Naive thymus-derived CD4-positive, alpha-beta T cell (primary cell): ENCODE results near the gene DACH1. TPM values are rescaled to one million over a fixed set of nuclear protein-coding genes. Genes with fewer than 3 reads are reported as not detected.

Source experiments
- ATAC-seq: fragments of 150-1000 bp; cut with Tn5 transposase; 2 replicates; pipeline ENCODE4 v1.10.0; 2021; ENCODE audit warnings: mild to moderate bottlenecking, moderate library complexity
- CTCF ChIA-PET: fragments of 350-600 bp; sonication (Branson Sonifier 250); formaldehyde crosslinking; loops from one replicate; lab custom pipeline; 2021; ENCODE audit warnings: antibody characterized with exemption; lab: Charles Lee
- POLR2A ChIA-PET: fragments of 350-600 bp; sonication (Branson Sonifier 250); formaldehyde crosslinking; loops from one replicate; lab custom pipeline; 2021; ENCODE audit warnings: antibody characterized with exemption, inconsistent platforms; lab: Charles Lee
- DNase-seq, 9 donors: peaks; one replicate each; pipeline versions ENCODE4 v3.0.0 to v3.0.0-alpha.2; 2020 to 2022; ENCODE audit warnings: mixed read lengths in 1 of 9
- H3K27ac ChIP-seq: one replicate; pipeline ENCODE4 v1.7.0; 2013; ENCODE audit warnings: mild to moderate bottlenecking, low read depth, low read length, moderate library complexity
- H3K27me3 ChIP-seq, 2 donors: one replicate each; pipeline ENCODE4 v1.7.0; 2013; ENCODE audit warnings: low read length in 2 of 2, mild to moderate bottlenecking in 2 of 2, moderate library complexity in 2 of 2; ENCODE audit not compliant: control insufficient read depth in 2 of 2, insufficient read depth in 2 of 2
- H3K36me3 ChIP-seq, 3 experiments: 1 replicate in 2 of 3; 2 replicates in 1 of 3; pipeline ENCODE4 v1.7.0; 2013; ENCODE audit warnings: low read length in 3 of 3, mild to moderate bottlenecking in 3 of 3, moderate library complexity in 1 of 3; ENCODE audit not compliant: insufficient read depth in 3 of 3, control insufficient read depth in 2 of 3
- H3K4me1 ChIP-seq, 2 donors: one replicate each; pipeline ENCODE4 v1.7.0; 2013; ENCODE audit warnings: low read length in 2 of 2, mild to moderate bottlenecking in 2 of 2, moderate library complexity in 1 of 2; ENCODE audit not compliant: control insufficient read depth in 2 of 2, insufficient read depth in 2 of 2
- H3K4me3 ChIP-seq: 2 replicates; pipeline ENCODE4 v1.7.0; 2013; ENCODE audit warnings: mild to moderate bottlenecking, low read length
- H3K9me3 ChIP-seq, 3 experiments: 1 replicate in 2 of 3; 2 replicates in 1 of 3; pipeline ENCODE4 v1.7.0; 2013; ENCODE audit warnings: low read length in 3 of 3; ENCODE audit not compliant: control insufficient read depth in 2 of 3
- H3K27ac Mint-ChIP-seq, 9 donors: one replicate each; pipeline ENCODE4 v1.8.0; 2020 to 2022; ENCODE audit warnings: mixed read lengths in 9 of 9, mild to moderate bottlenecking in 8 of 9, moderate library complexity in 5 of 9, inconsistent platforms in 2 of 9
- H3K27me3 Mint-ChIP-seq, 5 donors: one replicate each; pipeline ENCODE4 v1.8.0; 2021 to 2022; ENCODE audit warnings: mixed read lengths in 5 of 5, mild to moderate bottlenecking in 1 of 5
- H3K36me3 Mint-ChIP-seq, 5 donors: one replicate each; pipeline ENCODE4 v1.8.0; 2020 to 2022; ENCODE audit warnings: mixed read lengths in 5 of 5, mild to moderate bottlenecking in 3 of 5, inconsistent platforms in 1 of 5
- H3K4me1 Mint-ChIP-seq, 7 donors: one replicate each; pipeline ENCODE4 v1.8.0; 2020 to 2022; ENCODE audit warnings: mixed read lengths in 7 of 7, mild to moderate bottlenecking in 3 of 7, inconsistent platforms in 1 of 7
- H3K4me3 Mint-ChIP-seq, 10 donors: one replicate each; pipeline ENCODE4 v1.8.0; 2020 to 2022; ENCODE audit warnings: mild to moderate bottlenecking in 10 of 10, mixed read lengths in 10 of 10, moderate library complexity in 6 of 10, inconsistent platforms in 2 of 10
- H3K9me3 Mint-ChIP-seq, 11 donors: one replicate each; pipeline ENCODE4 v1.8.0; 2020 to 2022; ENCODE audit warnings: mixed read lengths in 11 of 11, mild to moderate bottlenecking in 4 of 11, inconsistent platforms in 1 of 11, moderate library complexity in 1 of 11
- intact Hi-C, 2 donors: fragments of 100-400 bp; cut with micrococcal nuclease; formaldehyde crosslinking; loops; one replicate each; pipeline ENCODE4 v1.15.1; 2023
- polyA plus RNA-seq, 2 donors: library from polyadenylated mRNA; unstranded; fragments of 300-500 nt; fragmentation: Illumina TruSeq; gene quantifications; one replicate each; pipeline ENCODE4 v1.2.3, GENCODE V29; 2021
- total RNA-seq, 6 experiments: library from RNA in 5 of 6; stranded (reverse) in 5 of 6; gene quantifications; 1 replicate in 5 of 6; 2 replicates in 1 of 6; pipeline ENCODE4 v1.2.3 and lab custom pipeline; 2021 to 2026

The DACH1 gene
- total and polyA plus RNA-seq, 7 experiments from 2014 or later: 0.20 to 1.7 (median 0.57) TPM; not detected in 1

GRCh38 chr13:71863254-71863865 lies 3.6 kb downstream of the DACH1 start:
- no peak for ATAC-seq
- Histone ChIP-seq H3K27me3 (peaks cover 0 to 8% of the 10 kb centered on the region in 2 donors), H3K9me3 (no peaks in the 10 kb centered on the region), H3K4me3 (no peak overlapping the region), H3K36me3 (no peaks in the 10 kb centered on the region), H3K4me1 (peaks cover 0 to 10% of the 10 kb centered on the region in 2 donors), H3K27ac (no peak overlapping the region)
- Mint-ChIP-seq H3K27ac (no peak overlapping the region), H3K9me3 (peaks cover 0 to 3% (median 0%) of the 10 kb centered on the region in 11 donors), H3K4me1 (peaks cover 12 to 36% (median 32%) of the 10 kb centered on the region in 7 donors), H3K36me3 (peaks cover 0 to 4% (median 0%) of the 10 kb centered on the region in 5 donors), H3K27me3 (peaks cover 42 to 64% (median 45%) of the 10 kb centered on the region in 5 donors), H3K4me3 (peak overlapping the region in 8 of 10 donors; percentile 85 to 97 (median 90))
- intact Hi-C loops: no loop called here
- POLR2A ChIA-PET: no interaction called here
- DNase-seq: no peak
- CTCF ChIA-PET: no interaction called here

- CTCF ChIA-PET: no interaction called here
- DNase-seq (no peak), ATAC-seq (no peak)
- H3K27ac ChIP-seq: no peak overlapping the region
- Mint-ChIP-seq H3K9me3 (peaks cover 0 to 3% (median 0%) of the 10 kb centered on the region in 11 donors), H3K27ac (no peak overlapping the region), H3K4me1 (peaks cover 12 to 30% (median 27%) of the 10 kb centered on the region in 7 donors), H3K36me3 (peaks cover 0 to 4% (median 0%) of the 10 kb centered on the region in 5 donors), H3K27me3 (peaks cover 35 to 55% (median 42%) of the 10 kb centered on the region in 5 donors), H3K4me3 (no peak overlapping the region)
- POLR2A ChIA-PET: no interaction called here
- no peaks in the 10 kb centered on the region for H3K36me3 ChIP-seq
- peaks cover 0 to 10% of the 10 kb centered on the region in 2 donors for H3K4me1 ChIP-seq
- H3K9me3 ChIP-seq: no peaks in the 10 kb centered on the region
- H3K4me3 ChIP-seq: no peak overlapping the region
- peaks cover 0 to 8% of the 10 kb centered on the region in 2 donors for H3K27me3 ChIP-seq
- intact Hi-C loops: no loop called here
Observed at GRCh38 chr13:71862459-71862943, 4.5 kb downstream of the DACH1 start.

GRCh38 chr13:71861769-71862458 lies 5.1 kb downstream of the DACH1 start:
- Mint-ChIP-seq H3K9me3 (peaks cover 0 to 3% (median 0%) of the 10 kb centered on the region in 11 donors), H3K36me3 (peaks cover 0 to 4% (median 0%) of the 10 kb centered on the region in 5 donors), H3K27ac (no peak overlapping the region), H3K27me3 (peaks cover 29 to 49% (median 37%) of the 10 kb centered on the region in 5 donors), H3K4me3 (no peak overlapping the region), H3K4me1 (peaks cover 8 to 25% (median 21%) of the 10 kb centered on the region in 7 donors)
- no peaks in the 10 kb centered on the region for H3K36me3 ChIP-seq
- H3K27me3 ChIP-seq: peaks cover 0 to 8% of the 10 kb centered on the region in 2 donors
- H3K4me1 ChIP-seq: peaks cover 0 to 10% of the 10 kb centered on the region in 2 donors
- CTCF ChIA-PET: no interaction called here
- POLR2A ChIA-PET: no interaction called here
- ATAC-seq (no peak), DNase-seq (no peak)
- no peaks in the 10 kb centered on the region for H3K9me3 ChIP-seq
- no peak overlapping the region for H3K27ac ChIP-seq
- H3K4me3 ChIP-seq: no peak overlapping the region
- intact Hi-C loops: no loop called here

GRCh38 chr13:71860547-71861138 lies 6.4 kb downstream of the DACH1 start:
- H3K4me3 Mint-ChIP-seq: no peak overlapping the region
- ChIA-PET CTCF (no interaction called here), POLR2A (no interaction called here)
- no peak overlapping the region for H3K27ac Mint-ChIP-seq
- H3K9me3 Mint-ChIP-seq: peaks cover 0 to 3% (median 0%) of the 10 kb centered on the region in 11 donors
- peaks cover 5 to 20% (median 20%) of the 10 kb centered on the region in 7 donors for H3K4me1 Mint-ChIP-seq
- ATAC-seq (no peak), DNase-seq (no peak)
- intact Hi-C loops: no loop called here
- H3K27me3 ChIP-seq: peaks cover 0 to 8% of the 10 kb centered on the region in 2 donors
- no peaks in the 10 kb centered on the region for H3K9me3 ChIP-seq
- no peak overlapping the region for H3K4me3 ChIP-seq
- H3K27ac ChIP-seq: no peak overlapping the region
- no peaks in the 10 kb centered on the region for H3K36me3 ChIP-seq
- H3K36me3 Mint-ChIP-seq: peaks cover 0 to 4% (median 0%) of the 10 kb centered on the region in 5 donors
- H3K4me1 ChIP-seq: peaks cover 0 to 10% of the 10 kb centered on the region in 2 donors
- H3K27me3 Mint-ChIP-seq: peaks cover 24 to 42% (median 34%) of the 10 kb centered on the region in 5 donors

- H3K9me3 ChIP-seq: no peaks in the 10 kb centered on the region
- Mint-ChIP-seq H3K27me3 (peaks cover 9 to 27% (median 19%) of the 10 kb centered on the region in 5 donors), H3K9me3 (no peaks in the 10 kb centered on the region), H3K4me1 (peaks cover 0 to 6% (median 5%) of the 10 kb centered on the region in 7 donors), H3K4me3 (no peak overlapping the region), H3K27ac (no peak overlapping the region), H3K36me3 (no peaks in the 10 kb centered on the region)
- intact Hi-C loops: no loop called here
- DNase-seq (no peak), ATAC-seq (no peak)
- H3K27ac ChIP-seq: no peak overlapping the region
- ChIA-PET CTCF (no interaction called here), POLR2A (no interaction called here)
- peaks cover 0 to 3% of the 10 kb centered on the region in 2 donors for H3K27me3 ChIP-seq
- no peaks in the 10 kb centered on the region for H3K4me1 ChIP-seq
- H3K36me3 ChIP-seq: no peaks in the 10 kb centered on the region
- H3K4me3 ChIP-seq: no peak overlapping the region
Observed at GRCh38 chr13:71858647-71859046, 8.4 kb downstream of the DACH1 start.

- no peak overlapping the region for H3K27ac ChIP-seq
- Mint-ChIP-seq H3K27me3 (peaks cover 4 to 11% (median 6%) of the 10 kb centered on the region in 5 donors), H3K4me3 (no peak overlapping the region), H3K9me3 (no peaks in the 10 kb centered on the region), H3K27ac (no peak overlapping the region), H3K36me3 (no peaks in the 10 kb centered on the region), H3K4me1 (no peaks in the 10 kb centered on the region)
- H3K36me3 ChIP-seq: no peaks in the 10 kb centered on the region
- ATAC-seq (no peak), DNase-seq (no peak)
- no peaks in the 10 kb centered on the region for H3K9me3 ChIP-seq
- ChIA-PET CTCF (no interaction called here), POLR2A (no interaction called here)
- no peak overlapping the region for H3K4me3 ChIP-seq
- no peaks in the 10 kb centered on the region for H3K27me3 ChIP-seq
- H3K4me1 ChIP-seq: no peaks in the 10 kb centered on the region
- intact Hi-C loops: no loop called here
Observed at GRCh38 chr13:71856548-71857043, 10.4 kb downstream of the DACH1 start.
